ENCODE results near the gene KIFC1. TPM values are rescaled to one million over a fixed set of nuclear protein-coding genes. Genes with fewer than 3 reads are reported as not detected.

The KIFC1 gene
- total and polyA plus RNA-seq, 2 donors (not counting 1 experiment from before 2014, with no cell fraction given), result 0.79 to 1.0 TPM

DNA sequence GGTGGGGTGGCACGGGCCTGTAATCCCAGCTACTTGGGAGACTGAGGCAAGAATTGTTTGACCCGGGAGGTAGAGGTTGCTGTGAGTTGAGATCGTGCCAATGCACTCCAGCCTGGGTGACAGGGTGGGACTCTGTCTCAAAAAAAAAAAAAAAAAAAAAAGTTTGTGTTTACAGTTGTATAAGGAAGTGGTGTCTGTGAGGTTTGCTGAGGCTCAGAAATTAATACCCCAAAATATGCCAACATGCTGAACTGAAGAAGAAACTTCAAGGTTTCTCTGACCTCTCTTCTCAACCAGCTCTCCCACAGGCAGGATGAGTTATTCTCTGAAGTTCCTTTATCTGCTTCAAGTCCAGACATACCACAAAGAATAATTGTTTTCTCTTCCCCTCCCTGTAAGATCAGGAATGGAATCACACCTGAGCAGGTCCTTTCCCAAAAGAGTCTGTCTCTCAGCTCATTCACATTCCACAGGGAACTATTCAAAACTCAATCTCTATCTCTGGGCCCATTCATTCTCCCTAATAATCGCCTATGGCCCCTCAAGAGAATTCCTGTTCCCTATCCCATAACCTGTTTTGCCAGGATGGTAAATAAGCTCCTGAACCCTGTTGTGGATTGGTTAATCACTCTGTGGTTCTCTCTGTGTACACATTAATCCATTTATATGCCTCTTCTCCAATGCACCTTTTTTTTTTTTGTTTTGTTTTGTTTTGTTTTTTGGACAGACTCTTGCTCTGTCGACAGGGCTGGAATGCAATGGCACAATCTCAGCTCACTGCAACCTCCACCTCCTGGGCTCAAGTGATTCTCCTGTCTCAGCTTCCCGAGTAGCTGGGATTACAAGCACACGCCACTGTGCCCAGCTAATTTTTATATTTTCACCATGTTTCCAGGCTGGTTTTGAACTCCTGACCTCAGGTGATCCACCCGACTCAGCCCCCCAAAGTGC lies 17.4 kb upstream of the KIFC1 start:
- no peaks in the 10 kb centered on the region for H3K27me3 Mint-ChIP-seq
- H3K4me1 Mint-ChIP-seq, result no peaks in the 10 kb centered on the region
- H3K36me3 ChIP-seq (replicated peaks in 1 of 2; ENCODE audit: control extremely low read depth in 1 of 2, control insufficient read depth in 1 of 2, extremely low read depth in 1 of 2, insufficient read depth in 2 of 2, low read length in 1 of 2), result no peaks in the 10 kb centered on the region
- no peak overlapping the region for H3K9ac ChIP-seq (ENCODE audit: low read length)
- POLR2A ChIA-PET, result interaction anchor here (0.6 to 0.7 kb wide), 3 partner anchors 41 to 217 kb away, joined by 4 to 5 read pairs (median 4); partner anchors contain the start of gene RPS18
- 91% methylated on average over 7 of the region's 8 CpGs for WGBS (ENCODE audit: insufficient coverage)
- no peaks in the 10 kb centered on the region for H3K4me1 ChIP-seq (ENCODE audit: control insufficient read depth in 2 of 2, insufficient read depth in 2 of 2, low read length in 2 of 2)
- H3K79me2 ChIP-seq (ENCODE audit: control insufficient read depth, insufficient read depth, low read length), result no peaks in the 10 kb centered on the region
- no peaks in the 10 kb centered on the region for H3K9me3 ChIP-seq (ENCODE audit: control extremely low read depth in 1 of 3, control insufficient read depth in 2 of 3, insufficient read depth in 1 of 3, low read length in 2 of 3)
- H3K4me2 ChIP-seq (replicated peaks; ENCODE audit: low read depth, low read length, poor library complexity, severe bottlenecking), result no peak overlapping the region
- intact Hi-C loops (cut with micrococcal nuclease), result no loop called here
- no peaks in the 10 kb centered on the region for H4K20me1 ChIP-seq (ENCODE audit: control insufficient read depth, insufficient read depth, low read length, poor library complexity, severe bottlenecking)
- no peaks in the 10 kb centered on the region for H3K27me3 ChIP-seq (replicated peaks in 1 of 4; ENCODE audit: control extremely low read depth in 1 of 4, control insufficient read depth in 3 of 4, insufficient read depth in 4 of 4, low read length in 3 of 4)
- DNase-seq (no peak), ATAC-seq (ENCODE audit: low read depth) (no peak)
- H2AFZ ChIP-seq (ENCODE audit: insufficient read depth, low read depth, low read length, poor library complexity, severe bottlenecking), result no peak overlapping the region
- TF ChIP-seq, protein P1, sequence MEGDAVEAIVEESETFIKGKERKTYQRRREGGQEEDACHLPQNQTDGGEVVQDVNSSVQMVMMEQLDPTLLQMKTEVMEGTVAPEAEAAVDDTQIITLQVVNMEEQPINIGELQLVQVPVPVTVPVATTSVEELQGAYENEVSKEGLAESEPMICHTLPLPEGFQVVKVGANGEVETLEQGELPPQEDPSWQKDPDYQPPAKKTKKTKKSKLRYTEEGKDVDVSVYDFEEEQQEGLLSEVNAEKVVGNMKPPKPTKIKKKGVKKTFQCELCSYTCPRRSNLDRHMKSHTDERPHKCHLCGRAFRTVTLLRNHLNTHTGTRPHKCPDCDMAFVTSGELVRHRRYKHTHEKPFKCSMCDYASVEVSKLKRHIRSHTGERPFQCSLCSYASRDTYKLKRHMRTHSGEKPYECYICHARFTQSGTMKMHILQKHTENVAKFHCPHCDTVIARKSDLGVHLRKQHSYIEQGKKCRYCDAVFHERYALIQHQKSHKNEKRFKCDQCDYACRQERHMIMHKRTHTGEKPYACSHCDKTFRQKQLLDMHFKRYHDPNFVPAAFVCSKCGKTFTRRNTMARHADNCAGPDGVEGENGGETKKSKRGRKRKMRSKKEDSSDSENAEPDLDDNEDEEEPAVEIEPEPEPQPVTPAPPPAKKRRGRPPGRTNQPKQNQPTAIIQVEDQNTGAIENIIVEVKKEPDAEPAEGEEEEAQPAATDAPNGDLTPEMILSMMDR (IDR thresholded peaks at IDR 0.05), result no peak
- TF ChIP-seq EZH2 (IDR thresholded peaks at IDR 0.05; ENCODE audit: borderline replicate concordance, insufficient read depth, low read depth, low read length, poor library complexity, severe bottlenecking), result no peak
- no peaks in the 10 kb centered on the region for H3K9me3 Mint-ChIP-seq (ENCODE audit: insufficient read depth)
- CTCF ChIA-PET, result interaction anchor here (0.6 to 1.9 kb wide), 3 partner anchors 17 to 123 kb away, joined by 3 to 6 read pairs (median 5); no protein-coding TSS in a partner anchor
- no peak overlapping the region for H3K27ac Mint-ChIP-seq
- no peak overlapping the region for H3K27ac ChIP-seq (ENCODE audit: low read length in 2 of 2)
- no peak overlapping the region for H3K4me3 Mint-ChIP-seq
- H3K4me3 ChIP-seq (ENCODE audit: control extremely low read depth in 1 of 5, extremely low read depth in 1 of 5, insufficient read depth in 1 of 5, low read depth in 2 of 5, low read length in 4 of 5), result no peak overlapping the region

Data from B cell (primary cell).